GM18499 (cell line): ENCODE results near the gene FOXK1.

ENCODE experiments used
- ATAC-seq: cut with Tn5 transposase; IDR thresholded peaks from one replicate; pipeline ENCODE4 v1.9.1; 2021; ENCODE audit warnings: moderate number of reproducible peaks; ENCODE audit not compliant: insufficient read depth, unreplicated experiment

FOXK1 gene

GRCh38 chr7:4716946-4717795 is 35.1 kb downstream of the FOXK1 start:
- no peak for ATAC-seq

DNA sequence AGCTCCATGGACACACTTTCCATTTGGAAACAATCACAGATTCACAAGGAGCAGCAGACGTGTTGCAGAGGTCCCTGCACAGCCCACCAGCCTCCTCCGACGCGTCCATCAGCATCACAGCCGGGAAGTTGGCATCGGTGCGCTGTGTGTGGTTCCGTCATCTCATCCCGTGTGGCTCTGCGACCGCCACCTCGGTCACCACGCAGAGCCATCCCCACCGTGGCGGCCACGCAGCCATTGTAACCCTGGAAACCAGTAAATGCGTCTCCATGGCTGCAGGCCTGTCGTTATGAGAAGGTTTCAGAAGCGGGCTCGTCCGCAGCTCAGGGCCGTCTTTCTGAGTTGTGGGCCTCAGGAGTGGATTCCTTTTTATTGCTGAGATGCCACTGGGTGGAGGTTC is 36.0 kb downstream of the FOXK1 start:
- no peak for ATAC-seq

- ATAC-seq = no peak
Observed at GRCh38 chr7:4720225-4720624, 38.1 kb downstream of the FOXK1 start.

- no peak for ATAC-seq
Observed at GRCh38 chr7:4722308-4722707, 40.2 kb downstream of the FOXK1 start.

DNA sequence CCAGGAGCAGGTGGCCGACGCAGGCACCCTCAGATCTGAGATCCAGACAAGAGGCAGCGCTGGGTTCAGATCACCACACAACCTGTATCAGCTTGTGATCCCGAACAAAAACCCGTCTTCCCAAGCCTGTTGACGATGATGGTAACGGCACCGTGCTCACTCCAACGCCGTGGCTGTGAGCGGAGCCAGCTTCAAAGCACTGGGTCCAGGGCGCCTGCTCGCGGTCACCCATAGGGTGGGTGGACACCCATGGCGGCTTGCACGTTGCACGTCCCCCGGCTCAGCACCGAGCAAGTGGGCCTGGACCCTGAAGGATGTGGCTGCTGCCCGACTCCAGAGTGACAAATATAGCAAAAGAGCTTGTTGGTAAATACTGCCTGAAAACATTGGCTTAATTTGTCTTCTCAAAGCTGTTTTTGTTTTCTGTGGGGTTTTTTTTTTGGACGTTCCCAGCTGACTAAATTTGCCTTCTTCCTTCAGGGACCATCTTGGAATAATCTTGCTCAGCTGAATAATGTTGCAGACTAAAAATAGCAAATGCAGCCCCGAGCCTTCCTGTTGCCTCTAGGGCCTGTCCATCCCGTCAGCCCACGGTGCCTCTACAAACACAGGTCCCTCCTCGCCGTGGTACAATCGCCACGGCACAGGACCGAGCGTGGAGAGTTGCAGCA is 41.0 kb downstream of the FOXK1 start:
- no peak for ATAC-seq

DNA sequence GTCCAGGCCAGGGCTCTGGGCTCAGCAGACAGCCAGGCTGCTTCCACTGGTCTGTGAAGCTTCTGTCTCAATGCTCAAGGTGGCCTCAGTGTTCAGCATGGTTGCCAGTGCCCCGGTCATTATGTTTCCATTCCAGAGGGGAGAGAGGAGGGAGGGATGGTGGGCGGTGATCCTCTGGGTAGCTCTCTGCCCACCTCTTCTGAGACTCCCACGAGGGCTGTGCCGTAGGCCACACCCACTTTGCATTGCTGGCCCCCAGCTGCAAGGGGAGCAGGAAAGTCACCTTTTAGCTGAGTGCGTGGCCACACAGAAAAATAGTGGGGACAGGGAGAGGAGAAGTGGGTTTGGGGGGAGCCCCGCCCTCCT is 42.5 kb downstream of the FOXK1 start:
- ATAC-seq = peak; percentile 5

DNA sequence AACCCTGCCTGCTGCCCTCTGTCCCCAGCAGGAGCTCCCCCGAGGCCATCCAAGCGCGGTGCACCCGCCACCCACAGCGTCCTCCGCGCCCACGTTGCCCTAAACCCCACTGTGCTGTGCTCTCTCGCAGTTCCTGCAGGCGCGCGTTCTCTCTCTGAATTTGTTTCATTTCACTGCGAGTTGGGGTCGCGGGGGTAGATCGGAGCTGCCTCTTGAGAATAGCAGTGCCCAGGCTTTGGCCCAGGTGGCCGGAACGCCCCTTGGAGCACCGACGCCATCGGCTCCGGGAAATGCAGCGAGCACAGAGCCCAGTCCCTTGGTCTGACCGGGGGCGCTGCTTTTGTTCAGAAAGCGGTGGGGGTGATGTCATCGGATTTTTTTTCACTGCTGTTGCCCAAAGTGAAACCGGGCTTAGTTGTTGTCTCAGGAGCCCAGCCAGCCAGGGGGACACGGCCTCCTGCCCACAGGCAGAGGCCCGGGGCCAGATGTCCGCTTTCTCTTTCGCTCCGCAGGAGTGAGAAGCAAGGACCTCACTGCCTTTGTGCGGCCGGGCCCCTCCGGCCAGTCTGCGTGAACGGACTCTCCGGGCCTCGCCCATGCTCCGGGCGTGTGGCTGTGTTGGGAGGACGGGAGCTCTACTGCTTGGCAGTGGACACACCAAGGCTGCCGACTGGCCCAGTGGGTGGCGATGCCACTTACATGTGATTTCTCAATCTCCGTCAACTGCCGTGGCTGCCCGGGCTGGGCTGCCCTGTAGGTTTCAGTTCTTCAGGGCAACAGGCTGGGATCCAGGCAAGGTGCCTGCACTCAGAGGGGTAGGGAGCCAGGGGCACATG is 43.1 kb downstream of the FOXK1 start:
- peak; percentile 43 for ATAC-seq

- no peak for ATAC-seq
Observed at GRCh38 chr7:4725850-4726450, 43.9 kb downstream of the FOXK1 start.

GRCh38 chr7:4726566-4726965 is 44.5 kb downstream of the FOXK1 start:
- no peak for ATAC-seq

- ATAC-seq = no peak
Observed at GRCh38 chr7:4727914-4728705, 46.0 kb downstream of the FOXK1 start.

DNA sequence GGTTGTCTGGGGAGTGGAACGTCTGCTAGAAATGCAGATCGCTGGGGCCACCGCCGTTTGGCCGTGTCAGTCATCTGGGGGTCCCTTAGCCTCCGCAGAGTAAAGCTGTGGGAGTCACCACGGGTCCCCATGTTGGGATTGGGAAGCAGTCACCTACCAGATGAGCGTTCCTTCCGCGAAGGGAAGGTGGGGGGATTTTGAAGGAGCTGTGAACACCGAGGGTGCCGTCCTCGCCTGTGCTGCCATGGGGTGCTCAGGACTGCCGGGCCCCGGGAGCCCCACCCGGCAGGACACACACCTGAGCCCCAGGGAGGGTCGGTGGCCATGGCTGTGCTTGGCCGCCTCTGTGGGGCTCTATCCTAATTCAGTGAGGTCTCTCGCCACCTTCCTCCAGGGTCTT is 47.2 kb downstream of the FOXK1 start:
- no peak for ATAC-seq

GRCh38 chr7:4730276-4730675 is 48.2 kb downstream of the FOXK1 start:
- ATAC-seq = no peak

GRCh38 chr7:4730971-4731370 is 48.9 kb downstream of the FOXK1 start:
- ATAC-seq = no peak

DNA sequence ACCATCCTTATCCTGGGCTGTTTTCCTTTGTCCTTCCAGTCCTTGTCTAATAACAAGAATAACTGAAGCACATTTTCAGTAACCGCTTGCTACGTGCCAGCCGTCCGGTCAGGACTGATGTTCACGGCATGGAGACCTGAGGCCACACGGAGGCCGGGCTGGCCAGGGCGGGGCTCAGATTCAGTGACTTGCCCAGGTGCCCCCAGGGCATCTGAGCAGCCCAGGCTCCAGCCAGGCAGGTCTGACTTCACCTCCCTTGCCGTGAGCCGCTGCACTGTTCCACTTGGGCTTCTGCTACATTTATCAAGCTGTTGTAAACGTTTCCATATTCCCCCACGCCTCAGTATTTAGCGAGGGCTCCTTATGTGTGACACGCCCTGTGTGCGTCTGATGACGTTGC is 49.7 kb downstream of the FOXK1 start:
- no peak for ATAC-seq

DNA sequence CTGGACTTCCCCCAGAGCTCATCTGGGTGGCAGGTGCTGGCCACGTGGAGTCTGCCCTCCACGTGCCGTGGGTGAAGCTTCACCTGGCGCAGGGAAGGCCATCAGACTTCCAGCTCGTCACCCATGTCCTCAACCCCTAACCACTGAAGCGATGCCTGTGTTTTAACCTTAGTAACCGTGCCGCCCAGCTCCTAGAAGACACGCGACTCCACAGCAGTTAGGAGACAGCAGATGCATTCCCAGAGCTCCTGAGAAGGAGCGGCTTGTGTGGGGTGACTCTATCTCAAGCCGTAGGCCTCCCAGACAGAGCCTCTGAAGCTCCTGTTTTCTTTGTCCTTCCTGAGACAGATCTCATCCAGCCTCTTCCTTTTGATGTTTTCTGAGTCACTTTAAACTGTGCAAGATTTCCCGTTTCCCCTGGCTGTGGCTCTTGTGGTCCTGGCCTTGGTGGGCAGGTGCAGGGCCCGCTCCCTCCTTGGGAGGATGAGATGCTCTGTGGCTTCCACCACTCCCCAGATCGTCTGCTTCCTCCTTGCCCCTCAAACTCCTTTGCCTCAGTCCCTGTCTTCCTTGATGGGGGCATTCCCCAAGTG is 51.9 kb downstream of the FOXK1 start:
- no peak for ATAC-seq

DNA sequence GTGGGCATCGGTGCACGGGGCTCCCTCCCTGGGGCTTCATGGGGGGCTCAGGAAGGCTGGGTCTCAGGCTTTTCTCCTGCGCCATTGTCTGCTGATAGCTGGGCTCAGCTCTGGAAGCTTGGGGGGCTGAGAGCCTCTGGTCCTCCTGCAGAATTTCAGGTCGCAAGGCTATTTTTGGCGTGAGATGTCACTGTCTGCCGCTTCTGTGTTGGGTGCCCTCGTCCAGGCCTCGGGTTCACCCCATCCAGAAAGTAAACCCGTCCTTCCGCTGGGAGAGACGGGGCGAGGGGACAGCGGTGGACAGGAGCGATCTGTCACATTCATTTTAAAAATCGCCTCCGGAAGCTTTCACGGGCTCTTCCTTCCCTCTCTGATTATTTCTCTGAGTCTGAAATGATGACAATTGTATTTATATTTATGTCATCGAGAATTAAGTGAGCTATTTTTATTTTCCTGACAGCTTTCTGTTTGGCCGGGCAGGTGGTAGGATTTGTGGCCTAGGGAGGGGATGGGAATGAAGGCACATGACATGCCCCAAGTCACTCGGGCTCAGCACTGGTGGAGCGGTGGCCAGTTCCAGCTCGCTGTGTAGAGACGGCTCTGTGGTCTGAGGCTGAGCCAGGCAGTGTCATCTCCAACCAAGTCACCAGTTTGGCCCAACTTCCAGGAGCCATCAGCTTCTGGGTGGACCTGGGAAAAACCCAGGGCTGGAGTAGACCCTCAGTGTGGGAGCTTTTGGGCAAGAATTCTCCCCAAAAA is 52.7 kb downstream of the FOXK1 start:
- no peak for ATAC-seq

- no peak for ATAC-seq
Observed at GRCh38 chr7:4737300-4737699, 55.2 kb downstream of the FOXK1 start.

- ATAC-seq = no peak
Observed at GRCh38 chr7:4738711-4739527, 56.8 kb downstream of the FOXK1 start.
